ENCODE results near the gene GRIP2. TPM values are rescaled to one million over a fixed set of nuclear protein-coding genes. Genes with fewer than 3 reads are reported as not detected.

Gene GRIP2
- total and polyA plus RNA-seq, 9 of the 15 experiments (the other 6 are each of a cell fraction or from before 2014, with no cell fraction given), result 0.01 TPM; not detected in 7

GRCh38 chr3:14484741-14485140 is 55.4 kb downstream of the GRIP2 start:
- Histone ChIP-seq H3K4me1 (replicated peaks in 1 of 2; ENCODE audit: control insufficient read depth in 2 of 2, insufficient read depth in 2 of 2, low read length in 2 of 2) (peaks cover 0 to 11% of the 10 kb centered on the region in 2 experiments; a peak in 2 of 5 replicates), H3K27me3 (ENCODE audit: control insufficient read depth in 2 of 2, insufficient read depth in 2 of 2, low read length in 2 of 2) (no peaks in the 10 kb centered on the region), H3K27ac (ENCODE audit: extremely low read depth, low read depth, low read length) (no peak overlapping the region), H3K36me3 (ENCODE audit: control insufficient read depth, insufficient read depth, low read length) (peaks cover 97% of the 10 kb centered on the region; the same call in 2 of the 3 replicates), H4K20me1 (replicated peaks; ENCODE audit: control insufficient read depth, insufficient read depth, low read length) (0 out of 2 replicates have a peak, but pooled peaks cover 2% of the 10 kb centered on the region), H2AFZ (ENCODE audit: low read depth, low read length) (no peak overlapping the region), H3K9me1 (ENCODE audit: control insufficient read depth, insufficient read depth, low read length) (no peaks in the 10 kb centered on the region), H3K9ac (ENCODE audit: insufficient read depth in 1 of 2, low read depth in 2 of 2, low read length in 2 of 2) (no peak overlapping the region), H3K79me2 (ENCODE audit: control insufficient read depth, insufficient read depth, low read length) (no peaks in the 10 kb centered on the region), H3K4me2 (ENCODE audit: insufficient read depth, low read length) (no peak overlapping the region), H3K4me3 (no peak overlapping the region), H3K9me3 (replicated peaks; ENCODE audit: control insufficient read depth, insufficient read depth, low read depth, low read length) (no peaks in the 10 kb centered on the region)
- ChIA-PET POLR2A (interaction anchor here (2.1 kb wide), 1 partner anchor 9 kb away, joined by 10 read pairs; no protein-coding TSS in a partner anchor), CTCF (ENCODE audit: low intra/inter-chr PET ratio) (interaction anchor here (0.7 kb wide), 1 partner anchor 238 kb away, joined by 3 read pairs; no protein-coding TSS in a partner anchor)
- intact Hi-C loops (cut with micrococcal nuclease) (no loop called here), in situ Hi-C loops (cut with MboI) (no loop called here)
- DNase-seq (ENCODE audit: extremely low read depth in 1 of 4, low spot score in 3 of 4) (no peak), ATAC-seq (no peak), FAIRE-seq (no peak)
- WGBS (ENCODE audit: insufficient coverage, low coverage, missing lambda C conversion rate), result 92% methylated on average over 17 of the region's 17 CpGs
- BruUV-seq (replicated peaks), result no TSS peak
- TF ChIP-seq BACH1 (tag; IDR thresholded peaks at IDR 0.05) (no peak), NR3C1 (CRISPR knock-in tag; IDR thresholded peaks at IDR 0.05) (no peak), RBBP5 (IDR thresholded peaks at IDR 0.05; ENCODE audit: borderline replicate concordance, insufficient read depth, low read length, poor library complexity, severe bottlenecking) (no peak), RBM25 (IDR thresholded peaks at IDR 0.05; ENCODE audit: low read depth, low read length, severe bottlenecking) (peak; percentile 24), ZNF41 (CRISPR knock-in tag; conservative IDR thresholded peaks at IDR 0.05) (no peak), ZNF551 (CRISPR knock-in tag; IDR thresholded peaks at IDR 0.05) (no peak), MBD1 (CRISPR knock-in tag; IDR thresholded peaks at IDR 0.05) (no peak), ARID3A (IDR thresholded peaks at IDR 0.05; ENCODE audit: borderline replicate concordance, low read depth, low read length) (no peak), ZNF175 (CRISPR knock-in tag; IDR thresholded peaks at IDR 0.05; ENCODE audit: low read depth) (no peak), CREB1 (IDR thresholded peaks at IDR 0.05) (no peak), CREB1 (CRISPR knock-in tag; IDR thresholded peaks at IDR 0.05) (0 out of 2 replicates have a peak, but pooled peaks have one; percentile 12), POLR2G (IDR thresholded peaks at IDR 0.05; ENCODE audit: low read depth, low read length) (0 out of 2 replicates have a peak, but pooled peaks have one; percentile 36), ZBTB33 (CRISPR knock-in tag; IDR thresholded peaks at IDR 0.05) (peak; percentile 58), CHCHD3 (CRISPR knock-in tag; IDR thresholded peaks at IDR 0.05) (no peak), SPI1 (IDR thresholded peaks at IDR 0.05; ENCODE audit: borderline replicate concordance, low read depth, low read length) (no peak), NFYB (IDR thresholded peaks at IDR 0.05; ENCODE audit: extremely low read depth, insufficient read length) (no peak)

All from K562 (cell line).